ENCODE results near the gene PCDHGB1.
"Not testable (repeated sequence)": the region's sequence is repeated elsewhere in the genome, so short reads cannot be mapped to it uniquely, and the experiment has no call there.

PCDHGB1 gene

GRCh38 chr5:141346017-141346416 lies 3.9 kb upstream of the PCDHGB1 start:
- DNase-seq (ENCODE audit: low read depth) = not testable (repeated sequence)

- no peak for DNase-seq (ENCODE audit: low read depth)
These were observed 1.7 kb downstream of the PCDHGB1 start for GRCh38 chr5:141351591-141351990.

GRCh38 chr5:141354900-141355469 lies 5.1 kb downstream of the PCDHGB1 start, which contains the start of gene PCDHGA4:
Gene PCDHGA4 (plus strand): TSS chr5:141355021. CDS start chr5:141355108, 87 bp downstream.
- DNase-seq (ENCODE audit: low read depth) = no peak

GRCh38 chr5:141355641-141356040 lies 5.7 kb downstream of the PCDHGB1 start:
- no peak for DNase-seq (ENCODE audit: low read depth)

- no peak for DNase-seq (ENCODE audit: low read depth)
These were observed 6.2 kb downstream of the PCDHGB1 start for GRCh38 chr5:141356133-141356532.

- DNase-seq (ENCODE audit: low read depth) = no peak
These were observed 7.1 kb downstream of the PCDHGB1 start for GRCh38 chr5:141356950-141357349.

- DNase-seq (ENCODE audit: low read depth) = peak; percentile 4
These were observed 10.0 kb downstream of the PCDHGB1 start, which contains the start of gene PCDHGB2 for GRCh38 chr5:141359790-141360426. Gene PCDHGB2 (plus strand): TSS chr5:141359994. CDS start chr5:141360136, 142 bp downstream.

GRCh38 chr5:141360685-141361084 lies 10.8 kb downstream of the PCDHGB1 start:
- no peak for DNase-seq (ENCODE audit: low read depth)

GRCh38 chr5:141362719-141363118 lies 12.8 kb downstream of the PCDHGB1 start:
- no peak for DNase-seq (ENCODE audit: low read depth)

GRCh38 chr5:141363952-141364660 lies 14.2 kb downstream of the PCDHGB1 start, which contains the start of gene PCDHGA5:
Gene PCDHGA5 (plus strand): TSS chr5:141364162. CDS start chr5:141364331, 169 bp downstream.
- no peak for DNase-seq (ENCODE audit: low read depth)

- DNase-seq (ENCODE audit: low read depth) = no peak
These were observed 16.4 kb downstream of the PCDHGB1 start for GRCh38 chr5:141366016-141366896.

- no peak for DNase-seq (ENCODE audit: low read depth)
These were observed 20.3 kb downstream of the PCDHGB1 start, which contains the start of gene PCDHGB3 for GRCh38 chr5:141369994-141370848. Gene PCDHGB3 (plus strand): TSS chr5:141370242. CDS start chr5:141370395, 153 bp downstream.

- DNase-seq (ENCODE audit: low read depth) = no peak
These were observed 21.9 kb downstream of the PCDHGB1 start for GRCh38 chr5:141371572-141372475.

- no peak for DNase-seq (ENCODE audit: low read depth)
These were observed 23.9 kb downstream of the PCDHGB1 start, which contains the start of gene PCDHGA6 for GRCh38 chr5:141373673-141374317. Gene PCDHGA6 (plus strand): TSS chr5:141373891. CDS start chr5:141374084, 193 bp downstream.

- DNase-seq (ENCODE audit: low read depth) = no peak
These were observed 24.7 kb downstream of the PCDHGB1 start for GRCh38 chr5:141374627-141375026.

- DNase-seq (ENCODE audit: low read depth) = not testable (repeated sequence)
These were observed 25.7 kb downstream of the PCDHGB1 start for GRCh38 chr5:141375444-141376155.

- DNase-seq (ENCODE audit: low read depth) = no peak
These were observed 32.8 kb downstream of the PCDHGB1 start, which contains the start of gene PCDHGA7 for GRCh38 chr5:141382469-141383294. Gene PCDHGA7 (plus strand): TSS chr5:141382742. CDS start chr5:141382900, 158 bp downstream.
